Fibroblast of lung (primary cell): ENCODE data around the gene OSMR. TPM values are rescaled to one million over a fixed set of nuclear protein-coding genes. Genes with fewer than 3 reads are reported as not detected.

ENCODE experiments used
- DNase-seq, 2 donors: peaks; one replicate each; pipeline versions ENCODE4 v3.0.0 to v3.0.0-alpha.2; 2010; ENCODE audit warnings: low read depth in 2 of 2
- H2AFZ ChIP-seq: 2 replicates; pipeline ENCODE4 v1.5.1; 2012; ENCODE audit warnings: low read length, control low read depth, inconsistent platforms
- H3K27ac ChIP-seq: 2 replicates; pipeline ENCODE4 v1.5.1; 2011; ENCODE audit warnings: low read length, control low read depth; ENCODE audit not compliant: insufficient read depth
- H3K27me3 ChIP-seq: 2 replicates; pipeline ENCODE4 v1.5.1; 2011; ENCODE audit warnings: mild to moderate bottlenecking, low read length; ENCODE audit not compliant: control insufficient read depth, insufficient read depth
- H3K36me3 ChIP-seq: 2 replicates; pipeline ENCODE4 v1.5.1; 2011; ENCODE audit warnings: low read length; ENCODE audit not compliant: control insufficient read depth, insufficient read depth
- H3K4me1 ChIP-seq: 2 replicates; pipeline ENCODE4 v1.5.1; 2011; ENCODE audit warnings: low read length; ENCODE audit not compliant: control insufficient read depth, insufficient read depth; ENCODE audit errors: extremely low read depth
- H3K4me2 ChIP-seq: 2 replicates; pipeline ENCODE4 v1.5.1; 2011; ENCODE audit warnings: low read length, control low read depth; ENCODE audit not compliant: insufficient read depth; ENCODE audit errors: extremely low read depth
- H3K4me3 ChIP-seq, 4 experiments: fragments of 200-600 bp in 1 of 4; sonication (generic) in 1 of 4; replicated peaks in 1 of 4; 2 replicates each; pipeline ENCODE4 v1.5.1; 2011 to 2016; ENCODE audit warnings: low read length in 4 of 4, low read depth in 3 of 4, mild to moderate bottlenecking in 3 of 4, control low read depth in 2 of 4, inconsistent platforms in 1 of 4, mixed read lengths in 1 of 4; ENCODE audit not compliant: insufficient read depth in 1 of 4; ENCODE audit errors: control extremely low read depth in 1 of 4
- H3K79me2 ChIP-seq: 2 replicates; pipeline ENCODE4 v1.5.1; 2012; ENCODE audit warnings: mild to moderate bottlenecking, low read length, inconsistent platforms; ENCODE audit not compliant: control insufficient read depth, insufficient read depth
- H3K9ac ChIP-seq: 2 replicates; pipeline ENCODE4 v1.5.1; 2011; ENCODE audit warnings: mild to moderate bottlenecking, low read length, control low read depth; ENCODE audit not compliant: insufficient read depth
- H3K9me3 ChIP-seq: 2 replicates; pipeline ENCODE4 v1.5.1; 2012; ENCODE audit warnings: low read depth, low read length; ENCODE audit not compliant: control insufficient read depth, insufficient read depth
- H4K20me1 ChIP-seq: 2 replicates; pipeline ENCODE4 v1.5.1; 2011; ENCODE audit warnings: low read length; ENCODE audit not compliant: control insufficient read depth, insufficient read depth; ENCODE audit errors: extremely low read depth
- EZH2 ChIP-seq: IDR thresholded peaks from 2 replicates; pipeline ENCODE4 v1.5.1; 2012; ENCODE audit warnings: low read length, control low read depth, mild to moderate bottlenecking; ENCODE audit errors: missing control alignments
- polyA plus RNA-seq, 2 donors: library from polyadenylated mRNA; depleted of rRNA in 1 of 2; stranded (reverse) in 1 of 2; unstranded in 1 of 2; fragments of >200 nt; gene quantifications; 2 replicates each; pipeline ENCODE4 v1.2.1, GENCODE V29; 2011 to 2012; ENCODE audit warnings: missing spikeins in 1 of 2
- total RNA-seq: library from RNA; depleted of rRNA; stranded (reverse); fragments of >200 nt; gene quantifications from 2 replicates; pipeline ENCODE4 v1.2.1, GENCODE V29; 2014
- TF ChIP-seq, protein P1 (sequence below), 2 donors: IDR thresholded peaks in 1 of 2; conservative IDR thresholded peaks in 1 of 2; 1 replicate in 1 of 2; 2 replicates in 1 of 2; pipeline ENCODE4 v1.5.1; 2011 to 2012; ENCODE audit warnings: low read length in 2 of 2, control low read depth in 1 of 2, inconsistent platforms in 1 of 2, low read depth in 1 of 2, mild to moderate bottlenecking in 1 of 2

The OSMR gene
- total and polyA plus RNA-seq, 2 donors (not counting 1 experiment from before 2014, with no cell fraction given) = 102 to 189 TPM

- peaks cover 14% of the 10 kb centered on the region for H3K36me3 ChIP-seq
- H3K9me3 ChIP-seq = no peaks in the 10 kb centered on the region
- no peak overlapping the region for H3K27ac ChIP-seq
- no peak overlapping the region for H3K4me3 ChIP-seq
- no peaks in the 10 kb centered on the region for H3K79me2 ChIP-seq
- peaks cover 4% of the 10 kb centered on the region for H4K20me1 ChIP-seq
- no peak overlapping the region for H3K9ac ChIP-seq
- TF ChIP-seq EZH2 = no peak
- TF ChIP-seq, protein P1, sequence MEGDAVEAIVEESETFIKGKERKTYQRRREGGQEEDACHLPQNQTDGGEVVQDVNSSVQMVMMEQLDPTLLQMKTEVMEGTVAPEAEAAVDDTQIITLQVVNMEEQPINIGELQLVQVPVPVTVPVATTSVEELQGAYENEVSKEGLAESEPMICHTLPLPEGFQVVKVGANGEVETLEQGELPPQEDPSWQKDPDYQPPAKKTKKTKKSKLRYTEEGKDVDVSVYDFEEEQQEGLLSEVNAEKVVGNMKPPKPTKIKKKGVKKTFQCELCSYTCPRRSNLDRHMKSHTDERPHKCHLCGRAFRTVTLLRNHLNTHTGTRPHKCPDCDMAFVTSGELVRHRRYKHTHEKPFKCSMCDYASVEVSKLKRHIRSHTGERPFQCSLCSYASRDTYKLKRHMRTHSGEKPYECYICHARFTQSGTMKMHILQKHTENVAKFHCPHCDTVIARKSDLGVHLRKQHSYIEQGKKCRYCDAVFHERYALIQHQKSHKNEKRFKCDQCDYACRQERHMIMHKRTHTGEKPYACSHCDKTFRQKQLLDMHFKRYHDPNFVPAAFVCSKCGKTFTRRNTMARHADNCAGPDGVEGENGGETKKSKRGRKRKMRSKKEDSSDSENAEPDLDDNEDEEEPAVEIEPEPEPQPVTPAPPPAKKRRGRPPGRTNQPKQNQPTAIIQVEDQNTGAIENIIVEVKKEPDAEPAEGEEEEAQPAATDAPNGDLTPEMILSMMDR (conservative IDR thresholded peaks at IDR 0.05 in 1 of 2, IDR thresholded peaks at IDR 0.05 in 1 of 2; ENCODE audit: low read depth in 1 of 2, low read length in 2 of 2) = no peak
- no peak overlapping the region for H3K4me2 ChIP-seq
- no peaks in the 10 kb centered on the region for H3K27me3 ChIP-seq
- DNase-seq = peak in 1 of 2 donors; percentile 59
- H2AFZ ChIP-seq = no peak overlapping the region
- peaks cover 6% of the 10 kb centered on the region for H3K4me1 ChIP-seq
Observed at GRCh38 chr5:38923661-38924451, 78.0 kb downstream of the OSMR start.

DNA sequence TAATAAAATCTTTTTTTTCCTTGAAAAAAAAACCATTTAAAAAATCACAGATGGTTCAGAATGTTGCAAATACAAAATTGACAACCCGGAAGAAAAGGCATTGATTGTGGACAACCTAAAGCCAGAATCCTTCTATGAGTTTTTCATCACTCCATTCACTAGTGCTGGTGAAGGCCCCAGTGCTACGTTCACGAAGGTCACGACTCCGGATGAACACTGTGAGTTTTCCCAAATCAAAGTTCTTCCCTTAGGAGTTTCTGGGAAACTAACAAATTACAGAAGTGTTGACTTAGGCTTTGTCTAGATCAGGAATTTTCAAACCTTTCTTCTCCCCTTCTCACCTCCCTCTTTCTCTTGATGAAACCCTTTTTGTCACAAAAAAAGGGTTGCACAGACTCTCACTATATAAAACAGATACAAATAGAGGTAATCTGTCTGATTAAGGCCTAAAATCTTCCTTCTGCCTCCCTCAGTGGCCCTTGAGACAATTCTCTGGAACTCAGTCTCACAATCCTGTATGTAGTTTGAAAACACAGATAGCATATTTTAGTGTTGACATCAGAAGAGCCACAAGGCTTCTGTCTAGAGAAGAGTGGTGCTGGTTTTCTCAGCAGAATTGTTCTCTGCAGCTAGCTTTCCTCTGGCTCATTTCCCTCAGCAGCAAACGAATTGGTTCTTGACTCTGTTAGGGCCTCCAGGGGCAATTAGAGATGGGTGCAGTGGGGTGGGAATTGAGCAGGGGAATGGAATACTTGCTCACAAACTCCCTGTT lies 79.5 kb downstream of the OSMR start:
- H3K27me3 ChIP-seq = no peaks in the 10 kb centered on the region
- H3K27ac ChIP-seq = peak overlapping the region; percentile 15
- TF ChIP-seq EZH2 = no peak
- no peaks in the 10 kb centered on the region for H3K79me2 ChIP-seq
- no peaks in the 10 kb centered on the region for H3K9me3 ChIP-seq
- H4K20me1 ChIP-seq = peaks cover 4% of the 10 kb centered on the region
- peaks cover 16% of the 10 kb centered on the region for H3K36me3 ChIP-seq
- H3K4me3 ChIP-seq = no peak overlapping the region
- no peak overlapping the region for H3K9ac ChIP-seq
- H2AFZ ChIP-seq = no peak overlapping the region
- peaks cover 6% of the 10 kb centered on the region for H3K4me1 ChIP-seq
- H3K4me2 ChIP-seq = no peak overlapping the region
- DNase-seq = peak; percentile 56 to 87

DNA sequence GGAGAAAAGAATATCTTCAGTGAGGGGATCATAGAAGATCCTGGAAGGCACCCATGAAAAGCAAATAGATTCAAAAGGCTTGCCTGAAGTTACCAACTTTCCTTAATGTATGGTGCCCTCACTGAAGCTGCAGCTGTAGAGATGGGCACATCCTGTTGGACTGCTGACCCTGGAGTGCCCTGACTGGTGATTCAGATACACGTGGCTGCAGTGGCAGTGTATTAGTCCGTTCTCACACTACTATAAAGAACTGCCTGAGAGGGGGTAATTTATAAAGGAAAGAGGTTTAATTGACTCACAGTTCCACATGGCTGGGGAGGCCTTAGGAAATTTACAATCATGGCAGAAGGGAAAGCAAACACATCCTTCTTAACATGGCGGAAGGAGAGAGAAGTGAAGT lies 80.3 kb downstream of the OSMR start:
- Histone ChIP-seq H3K9me3 (no peaks in the 10 kb centered on the region), H2AFZ (no peak overlapping the region), H3K4me3 (no peak overlapping the region), H3K27me3 (no peaks in the 10 kb centered on the region), H3K36me3 (peaks cover 17% of the 10 kb centered on the region), H4K20me1 (peaks cover 4% of the 10 kb centered on the region), H3K9ac (no peak overlapping the region), H3K79me2 (no peaks in the 10 kb centered on the region), H3K4me2 (no peak overlapping the region), H3K27ac (peak overlapping the region; percentile 15), H3K4me1 (peaks cover 6% of the 10 kb centered on the region)
- no peak for TF ChIP-seq EZH2
- TF ChIP-seq, protein P1 (conservative IDR thresholded peaks at IDR 0.05 in 1 of 2, IDR thresholded peaks at IDR 0.05 in 1 of 2; ENCODE audit: low read depth in 1 of 2, low read length in 2 of 2) = no peak
- peak; percentile 45 to 69 for DNase-seq
